ENCODE measurements around the gene OSBPL6.

DNA sequence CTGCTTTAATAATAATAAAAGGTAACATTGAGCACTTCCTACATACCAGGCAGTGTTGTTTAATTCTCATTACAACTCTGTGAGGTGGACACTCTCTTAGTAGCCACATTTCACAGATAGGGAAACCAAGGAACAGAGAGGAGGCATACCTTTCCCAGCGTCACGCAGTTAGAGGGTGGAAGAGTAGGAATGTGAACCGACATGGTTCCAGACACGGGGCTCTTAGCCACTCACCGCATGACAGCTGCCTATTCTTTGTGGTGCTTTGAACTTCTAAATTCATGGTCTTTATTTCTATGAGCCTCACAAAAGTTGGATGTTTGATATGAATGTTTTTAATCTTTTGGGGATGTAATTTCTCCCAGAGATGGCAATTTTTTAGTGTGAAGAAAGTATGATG, 76.0 kb downstream of the OSBPL6 start:
- TF ChIP-seq POLR2AphosphoS5 (IDR thresholded peaks at IDR 0.05; ENCODE audit: borderline replicate concordance, low read depth, low read length) (no peak), EZH2 (IDR thresholded peaks at IDR 0.05) (no peak)

All from SK-N-MC (cell line).